Activated CD4-positive, alpha-beta T cell treated with anti-CD3 and anti-CD28 coated beads, Interleukin-2, amount 10 ng/mL, durations not matched to agents 24 days and 14 days (primary cell): ENCODE results near the gene ESR1. TPM values are rescaled to one million over a fixed set of nuclear protein-coding genes. Genes with fewer than 3 reads are reported as not detected.

Source experiments
- DNase-seq: peaks from one replicate; pipeline ENCODE4 v3.0.0; 2022
- H3K27ac Mint-ChIP-seq: one replicate; pipeline ENCODE4 v1.8.0; 2022; ENCODE audit warnings: mild to moderate bottlenecking, mixed read lengths
- H3K27me3 Mint-ChIP-seq: one replicate; pipeline ENCODE4 v1.8.0; 2022; ENCODE audit warnings: mixed read lengths
- H3K36me3 Mint-ChIP-seq: one replicate; pipeline ENCODE4 v1.8.0; 2022; ENCODE audit warnings: low read depth, mild to moderate bottlenecking, mixed read lengths
- H3K4me1 Mint-ChIP-seq: one replicate; pipeline ENCODE4 v1.8.0; 2021; ENCODE audit warnings: mixed read lengths
- H3K4me3 Mint-ChIP-seq: one replicate; pipeline ENCODE4 v1.8.0; 2022; ENCODE audit warnings: mild to moderate bottlenecking, moderate library complexity, mixed read lengths
- H3K9me3 Mint-ChIP-seq: one replicate; pipeline ENCODE4 v1.8.0; 2021; ENCODE audit warnings: mixed read lengths
- intact Hi-C: fragments of 100-400 bp; cut with micrococcal nuclease; formaldehyde crosslinking; loops from one replicate; pipeline ENCODE4 v1.15.1; 2023
- total RNA-seq: library from RNA; stranded (reverse); gene quantifications from 2 replicates; pipeline ENCODE4 v1.2.3, GENCODE V29; 2022

The ESR1 gene
- total RNA-seq, 1 donor from 2014 or later, result 0.35 TPM

DNA sequence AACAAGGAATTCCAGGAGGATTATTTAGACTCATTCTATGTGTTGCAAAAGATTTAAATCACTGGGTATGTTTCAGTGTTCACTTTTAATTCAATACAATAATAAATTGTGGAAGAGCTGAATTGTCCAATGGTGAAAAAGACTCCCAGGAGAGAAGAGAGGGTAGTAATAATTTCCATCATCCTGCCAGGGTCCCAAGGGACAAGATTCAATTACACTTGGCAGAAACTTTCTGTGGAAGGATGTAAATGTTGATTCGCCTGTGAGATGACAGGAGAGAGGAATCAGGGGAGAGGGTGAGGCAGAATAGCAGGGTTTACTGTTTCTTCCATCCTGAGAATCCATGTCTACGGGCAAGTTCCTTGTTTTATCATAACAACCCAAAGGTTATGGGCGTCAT lies 342.7 kb downstream of the ESR1 start:
- no peaks in the 10 kb centered on the region for H3K27me3 Mint-ChIP-seq
- H3K36me3 Mint-ChIP-seq, result peaks cover 58% of the 10 kb centered on the region
- intact Hi-C loops, result no loop called here
- no peak for DNase-seq
- no peaks in the 10 kb centered on the region for H3K4me1 Mint-ChIP-seq
- H3K27ac Mint-ChIP-seq, result no peak overlapping the region
- H3K4me3 Mint-ChIP-seq, result no peak overlapping the region
- H3K9me3 Mint-ChIP-seq, result no peaks in the 10 kb centered on the region

DNA sequence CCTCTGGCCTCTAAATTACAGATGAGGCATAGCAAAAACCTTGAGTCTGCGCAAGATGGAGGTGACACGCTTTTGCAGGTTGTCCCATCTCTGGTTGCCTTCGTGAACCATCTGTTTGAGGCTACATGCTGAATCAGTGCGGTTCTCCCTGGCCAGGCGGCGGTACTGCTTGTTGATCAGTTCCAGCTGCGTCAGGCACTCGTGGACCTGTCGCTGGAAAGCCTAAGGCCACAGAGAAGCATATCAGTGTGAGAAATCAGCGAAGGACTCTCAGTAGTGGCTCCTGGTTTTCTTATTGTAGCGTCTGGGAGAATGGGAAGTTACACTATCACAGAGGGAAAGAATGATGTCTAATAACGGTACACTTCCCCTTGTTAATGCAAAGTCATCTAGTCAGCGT lies 344.4 kb downstream of the ESR1 start:
- intact Hi-C loops, result no loop called here
- Mint-ChIP-seq H3K4me1 (no peaks in the 10 kb centered on the region), H3K27me3 (no peaks in the 10 kb centered on the region), H3K36me3 (peaks cover 57% of the 10 kb centered on the region), H3K27ac (no peak overlapping the region), H3K9me3 (no peaks in the 10 kb centered on the region), H3K4me3 (no peak overlapping the region)
- no peak for DNase-seq

DNA sequence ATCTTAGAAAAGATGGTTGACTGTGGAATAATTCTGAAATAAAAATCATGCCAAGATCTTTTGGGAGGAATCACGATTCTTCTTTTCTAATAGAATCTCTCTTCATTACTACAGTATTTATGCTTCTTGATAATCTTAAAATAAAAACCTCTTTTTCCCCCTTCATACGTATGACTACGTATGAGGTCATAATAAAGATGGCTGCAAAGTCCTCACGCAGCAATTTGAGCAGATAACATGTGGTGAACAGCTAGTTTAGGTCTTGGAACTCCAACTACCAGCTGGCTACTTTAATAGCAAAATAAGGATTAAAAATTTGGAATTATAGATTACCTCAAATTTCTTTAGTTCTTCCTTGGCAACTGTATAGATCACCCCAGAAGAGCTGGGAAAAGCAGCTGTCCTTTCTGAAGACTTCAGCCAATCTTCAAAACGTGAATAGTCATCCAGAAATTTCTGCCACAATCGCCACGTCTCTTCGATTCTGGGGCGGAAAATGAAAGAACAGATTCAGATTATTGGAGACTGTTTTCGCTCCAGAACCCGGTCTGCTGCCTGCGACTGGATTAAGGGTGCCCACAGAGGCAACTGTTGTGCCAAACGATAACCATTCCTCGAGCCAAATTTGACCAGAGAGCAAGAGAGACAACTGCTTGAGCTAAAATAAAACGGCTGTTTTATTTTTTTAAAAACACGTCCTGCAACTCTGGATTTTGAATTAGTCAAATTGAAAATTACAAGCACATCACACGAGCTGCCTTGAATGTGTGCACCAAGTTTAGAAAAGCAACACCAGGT lies 347.3 kb downstream of the ESR1 start:
- H3K9me3 Mint-ChIP-seq, result no peaks in the 10 kb centered on the region
- DNase-seq, result no peak
- H3K27ac Mint-ChIP-seq, result no peak overlapping the region
- intact Hi-C loops, result no loop called here
- H3K4me1 Mint-ChIP-seq, result no peaks in the 10 kb centered on the region
- peaks cover 48% of the 10 kb centered on the region for H3K36me3 Mint-ChIP-seq
- H3K4me3 Mint-ChIP-seq, result no peak overlapping the region
- H3K27me3 Mint-ChIP-seq, result no peaks in the 10 kb centered on the region

DNA sequence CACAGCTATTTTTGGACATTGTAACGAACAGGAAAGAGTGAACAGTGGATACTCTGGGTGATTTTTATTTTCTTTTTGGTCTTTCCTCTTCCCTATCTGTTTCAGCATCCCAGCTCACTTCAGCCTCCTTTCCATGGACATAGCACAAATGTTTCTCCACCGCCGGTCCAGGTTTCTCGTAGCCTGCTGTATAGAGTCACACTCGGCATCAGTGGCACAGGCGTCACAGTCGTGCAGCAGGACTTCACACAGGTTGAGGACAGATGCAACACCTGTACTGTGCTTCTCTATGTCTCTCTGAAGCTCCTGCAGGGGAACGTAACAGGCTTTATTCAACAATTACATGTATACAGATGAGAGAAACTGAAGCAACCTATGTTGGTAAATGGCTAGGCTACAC lies 348.3 kb downstream of the ESR1 start:
- no peak for DNase-seq
- H3K27ac Mint-ChIP-seq, result no peak overlapping the region
- peaks cover 45% of the 10 kb centered on the region for H3K36me3 Mint-ChIP-seq
- H3K27me3 Mint-ChIP-seq, result no peaks in the 10 kb centered on the region
- no peak overlapping the region for H3K4me3 Mint-ChIP-seq
- H3K4me1 Mint-ChIP-seq, result peaks cover 7% of the 10 kb centered on the region
- no peaks in the 10 kb centered on the region for H3K9me3 Mint-ChIP-seq
- intact Hi-C loops, result no loop called here

DNA sequence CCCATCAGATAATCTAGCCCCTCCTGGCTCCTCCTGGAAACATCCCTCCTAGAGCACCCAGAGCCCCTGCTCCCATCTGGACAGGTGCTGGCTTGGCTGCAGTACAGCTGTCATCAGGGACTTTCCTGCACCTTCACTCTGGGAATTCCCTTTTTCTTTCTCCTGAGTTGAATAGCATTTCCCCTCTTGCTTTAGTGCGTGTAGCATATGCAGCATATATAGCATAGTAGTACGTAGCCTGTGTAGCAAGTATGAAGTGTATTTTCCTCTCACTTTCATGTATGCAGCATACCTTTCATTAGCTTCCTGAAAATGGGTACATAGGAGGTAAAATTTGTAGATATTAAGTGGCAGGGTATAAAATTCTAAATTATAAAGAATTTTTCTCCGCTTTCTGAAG lies 352.9 kb downstream of the ESR1 start:
- Mint-ChIP-seq H3K9me3 (no peaks in the 10 kb centered on the region), H3K27me3 (no peaks in the 10 kb centered on the region), H3K4me3 (no peak overlapping the region), H3K27ac (peak overlapping the region; percentile 84), H3K4me1 (peaks cover 19% of the 10 kb centered on the region), H3K36me3 (peaks cover 42% of the 10 kb centered on the region)
- DNase-seq, result peak; percentile 63
- intact Hi-C loops, result loop anchor here (1.0 kb wide), 1 partner anchor 11 kb away; no protein-coding TSS in a partner anchor

DNA sequence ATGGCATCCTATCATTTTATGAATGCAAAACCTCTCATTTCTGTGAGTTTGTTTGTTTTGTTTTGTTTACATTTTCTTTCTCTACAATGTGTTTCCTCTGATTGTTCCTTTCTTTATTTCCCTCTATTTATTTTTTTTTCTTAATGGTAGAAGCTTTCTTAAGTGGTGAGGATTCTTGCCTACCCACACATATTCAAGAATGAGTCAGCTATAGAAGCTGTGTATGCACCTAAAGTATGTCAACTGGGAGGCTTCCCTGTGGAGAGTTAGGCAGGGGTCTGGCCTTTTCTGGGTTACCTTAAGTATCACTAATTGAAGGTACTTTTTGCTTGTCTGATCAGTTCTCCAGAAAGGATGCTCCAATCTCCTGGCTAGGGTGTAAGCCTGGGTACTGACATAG lies 354.0 kb downstream of the ESR1 start:
- Mint-ChIP-seq H3K9me3 (no peaks in the 10 kb centered on the region), H3K27me3 (no peaks in the 10 kb centered on the region), H3K27ac (no peak overlapping the region), H3K36me3 (peaks cover 43% of the 10 kb centered on the region), H3K4me1 (peaks cover 19% of the 10 kb centered on the region), H3K4me3 (no peak overlapping the region)
- no peak for DNase-seq
- intact Hi-C loops, result loop anchor here (1.0 kb wide), 1 partner anchor 24 kb away; no protein-coding TSS in a partner anchor

DNA sequence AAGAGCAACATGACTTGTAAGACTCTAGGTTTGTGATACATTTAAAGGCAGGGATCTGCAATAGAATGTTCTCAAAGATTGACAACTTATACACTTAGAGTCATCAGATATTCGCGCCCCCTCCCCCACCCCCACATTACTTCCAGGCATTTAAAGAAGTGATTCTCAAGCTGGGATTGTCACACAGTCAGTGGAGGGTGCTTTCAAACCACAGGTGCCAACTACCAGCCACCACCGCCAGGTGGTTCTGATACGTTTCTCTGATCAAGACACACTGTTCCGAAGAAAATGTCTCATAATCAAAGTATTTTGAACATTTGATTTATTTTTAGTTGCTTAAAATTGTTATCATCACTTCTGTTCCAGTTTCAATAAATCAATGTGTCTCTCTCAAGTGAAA lies 357.5 kb downstream of the ESR1 start:
- H3K4me1 Mint-ChIP-seq, result peaks cover 19% of the 10 kb centered on the region
- H3K27me3 Mint-ChIP-seq, result no peaks in the 10 kb centered on the region
- DNase-seq, result no peak
- H3K36me3 Mint-ChIP-seq, result peaks cover 43% of the 10 kb centered on the region
- H3K4me3 Mint-ChIP-seq, result no peak overlapping the region
- intact Hi-C loops, result no loop called here
- no peak overlapping the region for H3K27ac Mint-ChIP-seq
- no peaks in the 10 kb centered on the region for H3K9me3 Mint-ChIP-seq

DNA sequence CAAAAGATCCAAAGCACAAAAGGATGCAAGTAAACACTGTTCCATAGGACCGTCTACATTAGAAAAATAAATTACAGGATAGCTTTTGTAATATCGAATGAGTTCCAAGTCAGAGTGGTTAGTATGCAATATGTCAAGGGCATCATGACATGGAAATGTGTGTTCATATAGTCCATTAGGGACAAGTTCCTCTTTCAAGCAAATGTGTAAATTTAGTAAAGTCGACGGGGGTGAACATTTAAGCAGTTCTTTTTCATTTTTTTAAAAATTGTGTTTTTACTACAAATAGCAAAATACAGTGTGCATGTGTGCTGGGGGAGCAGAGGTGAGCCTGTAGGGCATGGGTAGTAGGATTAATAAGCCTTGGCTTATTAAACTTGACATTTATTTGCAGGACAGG lies 359.0 kb downstream of the ESR1 start:
- Mint-ChIP-seq H3K9me3 (no peaks in the 10 kb centered on the region), H3K27me3 (no peaks in the 10 kb centered on the region), H3K4me1 (peaks cover 20% of the 10 kb centered on the region), H3K4me3 (no peak overlapping the region), H3K27ac (no peak overlapping the region), H3K36me3 (peaks cover 51% of the 10 kb centered on the region)
- intact Hi-C loops, result no loop called here
- no peak for DNase-seq

DNA sequence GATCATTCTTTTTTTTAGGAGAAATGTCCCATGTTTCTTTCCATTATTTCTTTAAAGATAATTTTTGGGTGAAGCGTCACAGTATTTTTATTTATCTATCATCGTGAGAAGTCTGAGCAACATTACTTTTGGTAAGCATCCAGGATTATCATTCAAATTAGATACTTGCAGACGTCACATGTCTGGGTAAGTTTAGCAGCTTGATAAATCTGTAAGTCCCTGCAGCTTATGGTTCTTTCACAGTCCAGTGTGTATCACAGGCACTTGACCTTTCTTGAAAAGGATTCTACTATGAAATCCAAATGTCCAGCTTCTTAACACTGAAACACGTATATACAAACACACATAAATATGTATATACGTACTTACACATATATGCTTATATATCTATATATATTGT lies 359.4 kb downstream of the ESR1 start:
- intact Hi-C loops, result no loop called here
- Mint-ChIP-seq H3K4me3 (no peak overlapping the region), H3K27me3 (no peaks in the 10 kb centered on the region), H3K36me3 (peaks cover 52% of the 10 kb centered on the region), H3K9me3 (no peaks in the 10 kb centered on the region), H3K4me1 (peaks cover 18% of the 10 kb centered on the region), H3K27ac (no peak overlapping the region)
- DNase-seq, result no peak

DNA sequence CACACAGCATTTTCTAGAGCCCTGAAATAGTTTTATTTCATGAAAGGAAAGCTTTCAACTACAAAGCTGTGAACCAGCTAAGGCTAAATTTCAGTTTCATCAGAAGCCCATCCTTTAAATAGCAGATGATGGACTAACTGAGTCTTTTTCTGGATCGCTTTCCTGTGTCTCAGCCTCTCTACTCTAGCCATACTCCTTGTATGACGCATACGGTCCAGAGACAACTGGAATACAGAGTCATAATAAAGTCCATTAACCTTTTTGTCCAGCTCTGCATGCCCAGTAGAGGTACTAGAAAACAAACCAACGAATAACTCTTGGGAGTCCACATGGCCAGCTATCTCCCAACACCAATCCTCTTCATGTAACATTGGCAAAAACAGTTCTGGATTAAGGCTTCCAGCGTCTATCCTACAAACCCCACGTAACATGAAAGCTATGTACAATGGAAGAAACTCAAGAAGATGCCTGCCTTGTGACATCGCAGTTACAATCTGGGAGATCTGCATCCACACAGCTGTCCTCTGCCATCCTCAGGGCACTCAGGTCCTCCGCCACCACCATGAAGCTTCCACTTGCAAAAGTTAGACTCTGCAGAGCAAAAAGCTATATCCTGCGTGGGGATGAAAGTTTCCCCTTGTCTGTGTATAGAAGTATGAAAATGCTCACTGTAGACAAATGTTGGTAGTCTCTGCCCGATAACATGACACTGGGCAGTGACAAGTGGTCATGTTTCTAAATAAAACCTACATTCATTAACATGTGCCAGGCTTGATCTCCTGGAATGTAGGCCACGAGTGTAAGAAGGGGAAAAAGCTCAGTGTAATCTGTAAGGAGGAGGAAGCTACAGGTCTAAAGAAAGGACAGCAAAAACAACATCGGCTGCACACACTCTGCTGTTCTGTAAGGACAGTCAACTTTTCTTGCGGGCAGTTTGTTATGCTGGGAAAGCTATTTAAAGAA lies 360.4 kb downstream of the ESR1 start:
- Mint-ChIP-seq H3K4me1 (peaks cover 19% of the 10 kb centered on the region), H3K27ac (no peak overlapping the region), H3K36me3 (peaks cover 52% of the 10 kb centered on the region), H3K27me3 (no peaks in the 10 kb centered on the region), H3K4me3 (no peak overlapping the region), H3K9me3 (no peaks in the 10 kb centered on the region)
- intact Hi-C loops, result no loop called here
- DNase-seq, result no peak

DNA sequence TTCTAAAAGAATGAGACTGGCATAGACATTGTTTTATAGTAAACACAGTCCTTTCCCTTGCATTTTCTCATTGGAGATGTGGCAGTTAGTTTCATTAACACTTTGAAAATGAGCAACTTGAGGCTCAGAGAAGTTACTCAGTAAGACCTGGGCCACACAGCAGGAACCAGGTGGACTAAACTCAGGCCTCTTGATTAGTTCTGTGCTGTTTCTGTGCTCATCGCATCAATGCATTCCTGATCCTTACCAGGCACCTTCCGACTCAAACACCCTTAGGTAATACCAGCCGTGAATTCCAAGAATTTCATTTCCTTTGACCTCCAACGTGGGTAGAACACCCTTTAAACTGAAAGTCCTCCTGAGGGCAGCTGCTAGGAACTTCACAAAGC lies 362.8 kb downstream of the ESR1 start:
- no peaks in the 10 kb centered on the region for H3K27me3 Mint-ChIP-seq
- H3K4me1 Mint-ChIP-seq, result peaks cover 19% of the 10 kb centered on the region
- H3K4me3 Mint-ChIP-seq, result peak overlapping the region; percentile 65
- peaks cover 52% of the 10 kb centered on the region for H3K36me3 Mint-ChIP-seq
- peak overlapping the region; percentile 94 for H3K27ac Mint-ChIP-seq
- H3K9me3 Mint-ChIP-seq, result no peaks in the 10 kb centered on the region
- DNase-seq, result no peak
- intact Hi-C loops, result loop anchor here (2.0 to 10.0 kb wide), 6 partner anchors 62 to 793 kb away; partner anchors contain the start of genes RMND1 and ZBTB2

DNA sequence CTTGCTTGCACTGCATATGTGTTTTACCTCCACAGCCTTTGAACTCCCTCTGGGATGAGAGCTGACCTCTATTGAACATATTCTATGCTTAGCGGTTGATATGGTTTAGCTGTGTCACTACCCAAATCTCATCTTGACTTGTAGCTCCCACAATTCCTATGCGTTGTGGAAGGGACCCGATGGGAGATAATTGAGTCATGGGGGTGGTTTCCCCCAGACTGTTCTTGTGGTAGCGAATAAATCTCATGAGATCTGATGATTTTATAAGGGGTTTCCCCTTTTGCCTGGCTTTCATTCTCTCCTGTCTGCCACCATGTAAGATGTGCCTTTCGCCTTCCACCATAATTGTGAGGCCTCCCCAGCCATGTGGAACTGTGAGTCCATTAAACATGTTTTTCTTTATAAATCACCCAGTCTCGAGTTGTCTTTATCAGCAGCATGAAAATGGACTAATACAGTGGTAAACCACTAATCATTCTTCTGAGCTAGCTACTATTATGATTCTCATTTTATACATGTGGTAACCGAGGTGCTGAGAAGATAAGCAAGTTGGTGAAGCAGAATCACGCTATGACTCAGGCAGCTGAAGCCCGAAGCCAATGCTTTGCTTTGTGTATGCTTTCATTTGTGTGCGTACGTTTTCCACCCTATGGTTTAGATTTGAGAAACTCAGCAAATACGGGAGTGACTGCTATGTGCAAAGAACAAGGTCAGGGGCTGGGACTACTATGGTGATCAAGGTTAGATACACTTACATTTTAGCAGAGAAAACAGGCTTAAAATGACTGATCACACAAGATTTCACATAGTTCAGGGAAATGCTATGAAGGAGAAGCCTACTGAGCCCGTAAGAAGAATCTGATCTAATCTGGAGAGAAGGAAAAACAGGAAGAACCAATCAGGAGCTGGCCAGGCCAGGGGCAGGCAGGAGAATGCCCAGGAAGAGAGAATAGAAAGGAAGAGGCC lies 363.5 kb downstream of the ESR1 start:
- DNase-seq, result peak; percentile 86
- H3K9me3 Mint-ChIP-seq, result no peaks in the 10 kb centered on the region
- H3K36me3 Mint-ChIP-seq, result peaks cover 56% of the 10 kb centered on the region
- intact Hi-C loops, result loop anchor here (1.0 to 10.0 kb wide), 11 partner anchors 11 to 794 kb away; partner anchors contain the start of genes RMND1 and ZBTB2
- no peaks in the 10 kb centered on the region for H3K27me3 Mint-ChIP-seq
- peak overlapping the region; percentile 94 for H3K27ac Mint-ChIP-seq
- peak overlapping the region; percentile 65 for H3K4me3 Mint-ChIP-seq
- H3K4me1 Mint-ChIP-seq, result peaks cover 19% of the 10 kb centered on the region

DNA sequence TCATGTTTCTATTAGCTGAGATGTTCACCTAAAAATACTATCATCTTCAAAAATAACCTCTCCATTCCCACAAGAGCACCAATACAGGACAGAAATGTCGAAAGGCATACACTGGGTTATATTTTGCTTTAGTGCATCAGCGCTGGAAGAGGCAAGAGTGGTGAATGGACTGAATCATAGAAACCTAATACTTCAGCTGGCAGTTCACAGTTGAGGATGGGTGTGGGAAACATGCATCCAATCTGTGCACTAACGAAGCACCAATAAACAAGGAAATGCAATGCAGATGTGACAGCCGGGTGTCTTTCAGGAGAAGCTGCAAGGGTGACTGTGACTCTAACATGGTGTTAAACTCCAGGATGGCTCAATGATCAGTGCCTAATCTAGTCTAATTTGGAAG lies 365.8 kb downstream of the ESR1 start:
- intact Hi-C loops, result loop anchor here (5.0 to 10.0 kb wide), 5 partner anchors 416 to 796 kb away; partner anchors contain the start of genes RMND1 and ZBTB2
- no peak overlapping the region for H3K4me3 Mint-ChIP-seq
- H3K27ac Mint-ChIP-seq, result no peak overlapping the region
- peaks cover 19% of the 10 kb centered on the region for H3K4me1 Mint-ChIP-seq
- peaks cover 57% of the 10 kb centered on the region for H3K36me3 Mint-ChIP-seq
- no peaks in the 10 kb centered on the region for H3K27me3 Mint-ChIP-seq
- no peaks in the 10 kb centered on the region for H3K9me3 Mint-ChIP-seq
- DNase-seq, result no peak
